ENCODE measurements around the gene TNNI3.
"Not testable (repeated sequence)": the region's sequence is repeated elsewhere in the genome, so short reads cannot be mapped to it uniquely, and the experiment has no call there.

DNA sequence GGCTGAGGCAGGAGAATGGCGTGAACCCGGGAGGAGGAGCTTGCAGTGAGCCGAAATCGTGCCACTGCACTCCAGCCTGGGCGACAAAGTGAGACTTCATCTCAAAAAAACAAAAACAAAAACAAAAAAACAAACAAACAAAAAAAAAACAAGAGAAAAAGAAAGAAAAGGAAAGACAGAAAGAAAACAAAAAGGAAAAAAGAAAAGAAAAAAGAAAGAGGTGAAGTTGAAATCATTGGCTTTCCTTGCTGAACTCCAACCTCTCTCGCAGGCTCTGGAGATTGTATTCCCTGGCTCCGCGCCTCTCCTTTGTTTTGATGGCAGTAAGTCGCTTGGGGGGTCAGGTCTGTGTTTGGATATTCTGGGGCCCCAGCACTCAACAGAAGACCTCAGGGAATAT lies 14.8 kb upstream of the TNNI3 start:
- not testable (repeated sequence) for TF ChIP-seq RXRA (IDR thresholded peaks at IDR 0.05; ENCODE audit: borderline replicate concordance, low read depth); POLR2AphosphoS5 (IDR thresholded peaks at IDR 0.05; ENCODE audit: low read depth, low read length); RFX5 (IDR thresholded peaks at IDR 0.05; ENCODE audit: low read length); MXI1 (IDR thresholded peaks at IDR 0.05; ENCODE audit: low read depth, low read length); JUND (IDR thresholded peaks at IDR 0.05); RAD21 (IDR thresholded peaks at IDR 0.05; ENCODE audit: low read length); MEF2A (IDR thresholded peaks at IDR 0.05; ENCODE audit: borderline replicate concordance, low read depth)
- TF ChIP-seq, protein P1, sequence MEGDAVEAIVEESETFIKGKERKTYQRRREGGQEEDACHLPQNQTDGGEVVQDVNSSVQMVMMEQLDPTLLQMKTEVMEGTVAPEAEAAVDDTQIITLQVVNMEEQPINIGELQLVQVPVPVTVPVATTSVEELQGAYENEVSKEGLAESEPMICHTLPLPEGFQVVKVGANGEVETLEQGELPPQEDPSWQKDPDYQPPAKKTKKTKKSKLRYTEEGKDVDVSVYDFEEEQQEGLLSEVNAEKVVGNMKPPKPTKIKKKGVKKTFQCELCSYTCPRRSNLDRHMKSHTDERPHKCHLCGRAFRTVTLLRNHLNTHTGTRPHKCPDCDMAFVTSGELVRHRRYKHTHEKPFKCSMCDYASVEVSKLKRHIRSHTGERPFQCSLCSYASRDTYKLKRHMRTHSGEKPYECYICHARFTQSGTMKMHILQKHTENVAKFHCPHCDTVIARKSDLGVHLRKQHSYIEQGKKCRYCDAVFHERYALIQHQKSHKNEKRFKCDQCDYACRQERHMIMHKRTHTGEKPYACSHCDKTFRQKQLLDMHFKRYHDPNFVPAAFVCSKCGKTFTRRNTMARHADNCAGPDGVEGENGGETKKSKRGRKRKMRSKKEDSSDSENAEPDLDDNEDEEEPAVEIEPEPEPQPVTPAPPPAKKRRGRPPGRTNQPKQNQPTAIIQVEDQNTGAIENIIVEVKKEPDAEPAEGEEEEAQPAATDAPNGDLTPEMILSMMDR (IDR thresholded peaks at IDR 0.05) = not testable (repeated sequence)
- TF ChIP-seq, protein P2, sequence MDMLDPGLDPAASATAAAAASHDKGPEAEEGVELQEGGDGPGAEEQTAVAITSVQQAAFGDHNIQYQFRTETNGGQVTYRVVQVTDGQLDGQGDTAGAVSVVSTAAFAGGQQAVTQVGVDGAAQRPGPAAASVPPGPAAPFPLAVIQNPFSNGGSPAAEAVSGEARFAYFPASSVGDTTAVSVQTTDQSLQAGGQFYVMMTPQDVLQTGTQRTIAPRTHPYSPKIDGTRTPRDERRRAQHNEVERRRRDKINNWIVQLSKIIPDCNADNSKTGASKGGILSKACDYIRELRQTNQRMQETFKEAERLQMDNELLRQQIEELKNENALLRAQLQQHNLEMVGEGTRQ (IDR thresholded peaks at IDR 0.05; ENCODE audit: borderline replicate concordance, low read depth, low read length) = not testable (repeated sequence)
- TF ChIP-seq, protein P3, sequence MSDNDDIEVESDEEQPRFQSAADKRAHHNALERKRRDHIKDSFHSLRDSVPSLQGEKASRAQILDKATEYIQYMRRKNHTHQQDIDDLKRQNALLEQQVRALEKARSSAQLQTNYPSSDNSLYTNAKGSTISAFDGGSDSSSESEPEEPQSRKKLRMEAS (IDR thresholded peaks at IDR 0.05; ENCODE audit: low read depth) = not testable (repeated sequence)

Data from SK-N-SH (cell line).